GM19463 (cell line): Measurements from ENCODE around the gene KIF21B.

ENCODE experiments used
- ATAC-seq: cut with Tn5 transposase; IDR thresholded peaks from one replicate; pipeline ENCODE4 v1.9.1; 2021; ENCODE audit warnings: mild to moderate bottlenecking, moderate library complexity; ENCODE audit not compliant: unreplicated experiment

Gene KIF21B

DNA sequence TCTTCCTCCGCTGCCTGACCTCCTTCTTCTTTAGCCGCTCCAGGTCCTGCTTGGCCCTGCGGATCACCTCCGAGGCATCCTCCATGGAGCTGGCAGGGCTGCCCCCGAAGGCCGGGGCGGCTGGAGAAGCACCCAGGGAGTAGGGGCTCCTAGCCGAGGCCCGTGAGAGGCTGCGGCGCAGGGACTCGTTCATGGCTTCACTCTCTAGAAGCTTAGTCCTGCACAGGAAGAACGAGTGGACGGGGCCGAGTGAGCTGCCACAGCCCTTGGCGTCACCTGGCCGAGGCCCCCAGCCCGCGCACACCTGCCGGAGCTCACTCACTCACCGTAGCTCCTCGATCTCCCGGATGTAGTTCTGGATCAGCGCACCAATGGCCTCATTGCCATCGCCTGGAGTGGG is 23.1 kb downstream of the KIF21B start:
- ATAC-seq: no peak

DNA sequence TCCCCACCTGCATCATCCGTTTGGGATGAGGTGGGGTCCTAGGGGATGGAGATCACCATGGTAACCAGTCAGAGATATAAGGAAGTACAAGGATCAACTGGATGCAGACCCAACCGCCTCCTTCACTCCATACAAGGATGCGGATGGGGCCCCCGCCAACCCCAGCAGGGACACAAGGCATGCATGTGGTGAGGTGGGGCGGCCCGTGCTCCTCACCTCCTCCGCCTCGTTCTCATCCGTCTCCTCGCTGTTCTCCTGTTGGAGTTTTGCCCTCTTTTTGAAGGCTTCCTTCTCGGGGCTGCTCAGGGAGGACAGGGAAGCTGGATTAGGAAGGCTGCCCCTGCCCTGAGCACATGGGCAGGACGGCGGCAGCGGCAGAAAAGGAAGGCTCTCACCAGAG is 23.8 kb downstream of the KIF21B start:
- no peak for ATAC-seq

DNA sequence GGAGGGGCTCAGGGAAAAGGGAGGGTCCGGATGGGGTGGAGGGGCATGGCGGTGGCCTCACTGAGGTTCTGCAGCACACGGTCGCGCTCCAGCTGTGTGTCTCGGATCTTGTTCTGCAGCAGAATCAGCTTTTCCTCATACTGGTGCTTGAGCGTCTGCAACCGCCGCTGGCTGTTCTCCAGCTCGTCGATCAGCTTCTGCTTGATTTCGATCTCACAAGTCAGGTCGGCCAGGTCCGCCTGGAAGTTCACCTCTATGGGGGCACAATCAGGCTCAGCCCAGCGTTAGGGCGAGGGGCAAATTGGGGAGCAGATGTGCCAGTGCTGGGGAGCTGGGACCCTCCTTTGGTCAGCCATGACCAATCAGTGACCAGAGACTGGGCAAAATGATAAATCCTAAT is 25.2 kb downstream of the KIF21B start:
- ATAC-seq: no peak

DNA sequence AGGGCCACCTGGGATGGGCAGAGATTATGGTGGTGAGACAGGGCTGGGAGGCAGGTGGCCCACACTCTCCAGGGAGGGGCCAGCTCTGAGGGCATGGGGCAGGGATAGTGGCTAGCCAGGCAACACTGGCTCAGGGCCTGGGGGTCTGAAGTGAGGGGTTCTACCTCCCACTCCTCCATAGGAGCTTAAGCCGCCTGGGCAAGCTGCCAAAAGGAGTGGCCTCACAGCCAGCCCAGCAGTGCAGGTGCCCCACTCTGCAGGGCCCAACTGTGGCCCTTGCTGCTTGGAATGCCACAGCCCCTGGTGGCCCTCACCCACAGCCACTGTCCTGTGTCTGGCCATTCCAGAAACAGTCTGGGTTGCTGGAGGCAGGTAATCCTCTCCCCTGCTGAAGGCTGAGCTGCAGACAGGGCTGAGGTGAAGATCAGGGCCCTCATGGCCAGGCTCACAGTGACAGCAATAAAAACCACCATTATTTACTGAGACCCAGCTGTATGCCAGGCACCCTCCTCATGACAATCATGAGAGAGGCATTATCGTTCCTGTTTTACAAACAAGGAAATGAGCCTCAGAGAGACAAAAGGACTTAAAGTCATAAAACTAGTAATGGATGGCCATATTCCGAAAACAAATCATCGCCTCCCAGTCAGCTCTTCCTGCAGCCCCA is 31.0 kb downstream of the KIF21B start:
- no peak for ATAC-seq

DNA sequence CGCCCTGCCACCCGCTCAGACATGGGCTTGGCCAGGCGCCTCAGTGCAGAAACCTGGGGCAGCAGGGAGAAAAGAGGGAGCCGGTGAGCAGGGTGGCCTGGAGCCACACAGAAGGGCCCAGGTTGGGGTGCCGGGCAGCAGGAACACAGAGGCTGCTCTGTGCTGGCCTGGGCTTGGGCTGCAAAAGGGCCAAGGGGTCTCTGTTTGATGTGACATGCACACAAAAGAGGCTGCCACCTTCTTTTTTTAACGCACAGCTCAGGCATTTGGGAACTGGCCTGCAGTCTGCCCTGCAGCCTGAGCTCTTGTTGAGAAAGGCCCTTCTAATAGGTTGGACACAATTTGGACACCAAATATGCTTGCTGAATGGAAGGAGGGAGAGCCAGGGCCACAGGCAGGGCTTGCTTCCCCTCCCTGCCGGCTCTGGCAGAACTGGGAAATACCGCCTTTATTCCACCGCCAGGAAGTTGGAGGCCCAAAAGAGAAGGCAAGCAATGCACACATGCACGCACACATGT is 32.4 kb downstream of the KIF21B start:
- no peak for ATAC-seq

DNA sequence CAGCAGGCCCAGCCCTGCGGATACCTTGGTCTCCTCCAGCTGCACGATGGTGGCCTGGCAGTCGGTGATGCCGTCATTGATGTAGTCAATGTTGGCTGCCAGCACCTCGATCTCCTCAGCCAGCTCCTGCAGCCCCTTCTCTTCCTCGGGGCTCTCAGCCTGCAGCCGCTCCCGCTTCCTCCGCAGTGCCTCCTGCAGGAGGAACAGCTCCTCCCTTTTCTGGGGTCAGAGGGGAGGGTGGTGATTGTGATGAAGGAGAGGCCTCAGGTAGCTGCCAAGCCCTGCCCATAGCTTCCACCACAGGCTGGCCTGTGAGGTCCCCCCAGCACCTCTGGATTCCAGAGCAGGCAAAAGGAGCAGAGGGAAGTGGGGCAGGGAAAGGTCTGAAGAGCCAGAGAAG is 33.4 kb downstream of the KIF21B start:
- ATAC-seq: no peak

DNA sequence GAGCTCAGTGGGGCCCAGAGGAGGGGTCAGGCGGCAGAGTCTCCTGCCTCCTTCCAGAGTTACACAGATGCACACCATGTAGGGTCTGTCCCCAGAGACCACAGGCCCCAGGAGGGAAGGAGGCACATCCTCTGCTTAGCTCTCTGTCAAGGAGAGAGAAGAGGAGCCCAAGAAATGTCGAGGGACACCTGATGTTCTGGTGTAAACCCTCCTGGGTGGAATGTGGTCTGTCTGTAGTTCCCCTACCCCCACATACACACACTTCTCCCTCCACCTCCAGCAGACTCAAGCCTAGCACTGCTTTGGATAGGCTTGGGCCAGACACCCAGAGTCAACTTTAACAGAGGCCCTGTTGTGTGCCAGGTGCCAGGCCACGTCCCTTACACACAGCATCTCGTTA is 34.2 kb downstream of the KIF21B start:
- ATAC-seq: no peak

DNA sequence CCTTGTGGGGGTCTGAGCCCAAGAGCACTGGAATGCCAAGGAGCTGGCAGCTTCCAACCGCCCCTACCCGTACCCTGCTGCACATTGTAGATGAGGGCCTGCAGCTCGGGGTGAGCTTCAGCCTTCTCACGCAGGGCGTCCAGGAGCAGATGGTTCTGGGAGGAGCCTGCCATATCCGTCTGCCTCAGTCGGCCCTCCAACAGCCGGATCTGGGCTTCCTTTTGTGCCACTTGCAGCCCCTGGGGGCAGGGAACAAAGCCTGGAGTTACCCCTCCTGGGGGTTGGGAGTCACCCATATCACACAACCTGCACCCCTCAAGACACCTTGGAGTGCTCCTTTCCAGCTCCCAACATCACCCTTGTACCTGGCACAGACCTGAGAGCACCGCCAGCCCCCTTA is 34.8 kb downstream of the KIF21B start:
- ATAC-seq: no peak

DNA sequence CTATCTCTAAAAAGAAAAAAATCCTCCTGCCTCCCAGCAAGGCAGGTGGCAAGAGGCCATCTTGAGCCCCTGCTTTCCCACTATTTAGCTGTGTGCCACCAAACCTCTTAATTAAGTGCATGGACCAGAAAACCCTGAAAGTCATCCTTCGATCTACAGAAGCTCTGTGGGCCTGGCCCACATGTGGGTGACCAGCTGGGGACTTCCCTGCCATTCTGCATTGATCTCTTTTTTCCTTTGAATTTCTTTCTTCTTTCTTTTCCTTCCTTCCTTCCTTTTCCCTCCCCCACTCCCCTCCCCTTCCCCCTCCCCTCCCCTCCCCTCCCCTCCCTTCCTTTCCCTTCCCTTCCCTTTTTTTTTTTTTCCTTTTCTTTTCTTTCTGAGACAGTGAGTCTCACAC is 38.0 kb downstream of the KIF21B start:
- ATAC-seq: no peak

DNA sequence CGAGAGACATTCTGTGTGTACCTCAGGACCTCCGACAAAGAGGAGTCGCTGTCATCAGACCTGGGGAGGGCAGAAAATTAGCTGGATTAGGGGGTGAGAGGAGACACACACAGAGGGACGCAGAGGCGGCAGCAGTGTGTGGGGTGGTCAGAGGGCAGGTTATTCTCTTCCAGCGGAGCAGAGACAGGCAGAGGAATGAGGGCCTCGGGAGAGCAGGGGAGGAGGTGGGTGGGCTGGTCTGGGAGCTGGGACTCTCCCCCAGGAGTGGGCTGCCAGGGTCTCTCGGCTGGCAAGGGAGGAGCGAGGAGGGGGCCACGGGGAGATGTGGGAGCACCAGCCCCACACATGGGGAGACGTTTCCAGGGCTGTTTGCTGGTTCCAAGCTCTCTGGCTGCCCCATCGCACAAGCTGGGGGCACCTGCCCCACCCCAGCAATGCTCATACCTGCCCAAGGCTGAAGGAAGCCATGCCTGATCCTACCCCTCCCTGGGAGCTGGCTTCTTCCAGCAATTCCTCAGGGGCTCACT is 40.4 kb downstream of the KIF21B start:
- no peak for ATAC-seq

DNA sequence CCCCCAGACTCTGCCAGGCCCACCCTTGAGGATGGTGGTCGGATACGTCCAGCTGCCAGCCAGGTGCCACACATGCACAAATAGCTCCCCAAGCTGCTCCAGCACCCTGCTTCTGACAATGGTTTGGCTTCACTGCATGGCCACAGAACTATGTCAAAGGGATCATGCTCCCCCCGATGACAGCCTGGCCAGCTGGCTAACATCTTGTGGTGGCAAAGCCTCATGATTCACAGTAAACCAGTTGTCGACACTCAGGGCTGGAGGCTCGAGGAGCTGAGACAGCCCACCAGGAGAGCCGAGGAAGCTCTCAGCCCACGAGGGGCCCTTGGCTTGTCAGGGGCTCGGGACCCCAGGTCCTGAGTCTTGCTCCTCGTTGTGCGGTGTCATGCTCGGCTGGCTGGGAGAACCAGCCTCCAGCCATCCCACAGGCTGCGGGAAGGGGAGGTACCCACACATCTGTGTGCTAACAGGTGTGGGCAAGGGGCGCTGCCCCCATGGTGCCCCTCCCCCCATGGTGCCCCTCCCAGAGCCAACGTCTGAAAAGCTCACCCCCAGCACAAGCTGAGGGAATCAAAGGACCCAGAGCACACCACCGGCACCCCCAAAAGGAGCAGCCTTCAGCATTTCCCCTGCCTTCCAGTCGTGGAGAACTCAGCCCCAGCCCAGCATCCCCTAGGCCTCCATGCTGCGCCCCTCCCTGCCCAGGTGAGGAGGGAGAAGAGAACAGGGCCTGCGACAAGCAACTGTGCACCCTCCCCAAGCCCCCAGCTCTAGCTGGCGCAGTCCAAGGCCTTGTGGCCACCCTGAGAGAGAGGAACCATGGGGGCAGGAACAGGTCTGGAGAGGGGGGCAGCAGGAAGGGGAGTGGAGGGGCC is 41.2 kb downstream of the KIF21B start:
- ATAC-seq: no peak

DNA sequence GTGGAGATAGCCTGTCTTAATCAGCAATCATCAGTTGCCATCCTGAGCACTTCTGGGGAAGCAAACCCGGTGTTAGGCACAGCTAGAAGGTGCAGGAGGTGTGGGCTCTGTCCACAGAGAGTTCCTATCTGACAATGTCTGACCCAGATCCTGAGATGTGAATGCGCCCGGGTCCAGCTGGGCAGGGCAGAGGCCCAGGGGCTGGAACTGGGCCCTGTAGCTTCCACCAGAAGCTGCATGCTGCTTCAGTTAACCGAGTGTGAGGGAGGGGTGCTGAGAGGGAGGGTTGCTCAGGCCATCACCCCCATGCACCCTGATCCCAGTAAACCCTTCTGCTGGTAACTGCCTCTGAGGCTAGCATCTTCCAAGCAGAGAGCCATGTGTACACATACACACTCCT is 42.2 kb downstream of the KIF21B start:
- no peak for ATAC-seq

DNA sequence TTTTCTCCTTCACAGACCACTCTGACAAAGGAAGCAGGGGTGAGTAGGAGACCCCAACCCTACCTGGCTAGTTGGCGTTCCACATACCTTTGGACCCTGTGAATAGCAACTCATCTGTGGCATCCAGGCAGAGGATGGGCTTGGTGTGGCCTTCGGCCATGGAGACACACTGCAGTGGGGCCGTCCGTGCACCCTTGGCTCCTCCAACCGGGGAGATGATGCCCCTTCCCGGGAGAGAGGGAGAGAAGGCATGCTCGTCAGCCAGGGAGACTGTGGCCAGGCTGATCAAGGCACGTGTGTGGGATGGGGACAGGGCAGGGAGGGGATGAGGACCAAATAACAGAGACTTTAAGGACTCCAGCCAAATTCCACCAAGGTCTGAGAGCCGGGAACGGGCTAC is 42.6 kb downstream of the KIF21B start:
- no peak for ATAC-seq

DNA sequence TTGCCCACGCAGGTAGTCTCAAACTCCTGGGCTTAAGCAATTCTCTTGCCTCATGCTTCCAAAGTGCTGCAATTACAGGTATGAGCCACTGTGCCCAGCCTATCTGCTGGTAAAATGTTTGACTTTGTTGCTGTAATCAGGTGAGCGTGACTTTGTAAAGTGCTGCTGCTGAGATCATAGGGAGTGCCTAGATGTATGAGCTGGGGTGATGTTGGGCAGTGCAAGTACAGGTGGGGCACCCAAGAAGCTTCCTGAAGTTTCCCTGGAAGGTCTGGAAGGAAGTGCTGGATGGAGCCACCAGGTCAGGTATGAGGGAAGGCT is 43.1 kb downstream of the KIF21B start:
- ATAC-seq: no peak

DNA sequence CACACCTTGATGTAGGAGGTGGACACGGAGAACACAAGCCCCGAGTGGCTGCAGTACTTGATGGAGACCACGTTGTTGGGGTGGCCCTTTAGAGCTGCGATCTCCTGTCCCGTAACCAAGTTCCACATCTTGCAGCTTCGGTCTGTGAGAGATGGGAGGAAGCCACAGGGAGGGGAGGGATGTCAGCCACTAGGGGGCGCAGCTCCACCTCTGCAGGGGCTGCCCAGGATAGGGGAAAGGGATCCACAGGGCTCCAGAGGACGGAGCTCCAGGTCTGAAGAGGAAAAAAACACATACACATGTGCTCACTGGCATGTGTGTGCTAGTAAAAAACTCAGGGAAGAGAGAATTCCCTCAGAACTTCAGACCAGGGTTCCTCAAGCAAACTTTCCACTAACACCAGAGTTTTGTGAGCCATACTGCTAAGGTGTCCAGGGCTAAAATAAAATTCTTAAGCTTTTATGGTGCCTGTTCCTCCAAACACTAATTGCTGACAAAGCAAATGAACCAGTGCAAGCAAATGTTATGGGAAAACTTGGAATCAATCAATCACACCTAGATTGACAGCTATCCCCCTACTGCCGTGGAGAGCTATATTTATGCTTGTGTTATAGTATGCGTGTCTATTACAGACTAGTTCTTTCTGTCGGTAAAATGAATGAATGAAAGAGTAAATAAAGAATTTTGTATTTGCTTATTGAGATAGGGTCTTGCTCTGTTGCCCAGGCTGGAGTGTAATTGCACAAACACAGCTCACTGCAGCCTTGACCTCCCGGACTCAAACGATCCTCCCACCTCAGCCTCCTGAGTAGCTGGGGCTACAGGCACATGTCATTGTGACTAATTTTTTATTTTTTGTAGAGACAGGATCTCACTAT is 43.7 kb downstream of the KIF21B start:
- no peak for ATAC-seq

DNA sequence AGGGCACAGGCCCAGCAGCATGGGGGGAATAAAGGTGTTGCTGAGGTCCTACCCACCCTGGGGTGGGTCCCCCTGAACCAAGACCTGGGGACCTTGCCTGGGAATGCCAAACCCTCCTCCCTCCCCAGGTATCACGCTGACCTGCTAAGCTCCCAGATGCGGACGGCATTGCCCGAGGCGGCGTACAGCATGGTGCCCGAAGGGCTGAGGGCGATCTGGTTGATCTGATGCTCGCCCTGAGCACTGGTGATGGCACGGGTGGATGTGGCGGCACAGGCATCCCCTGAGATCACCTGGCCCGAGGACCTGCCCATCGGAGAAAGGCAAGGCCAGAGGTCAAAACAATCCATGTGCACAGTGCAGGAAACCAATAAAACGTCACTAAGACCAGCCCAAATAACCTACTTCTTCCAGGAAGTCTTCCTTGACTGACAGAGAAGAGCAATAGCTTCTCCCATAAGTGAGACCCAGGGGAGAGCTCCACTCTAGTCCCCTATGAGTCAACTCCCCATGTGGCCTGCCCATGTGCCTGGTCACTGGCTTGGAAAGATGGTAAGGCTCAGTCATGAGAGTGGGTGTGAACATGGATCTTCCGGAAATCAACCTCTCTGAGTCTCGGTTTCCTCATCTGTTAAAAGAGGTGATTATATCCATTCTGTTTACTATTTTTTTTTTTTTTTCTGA is 46.3 kb downstream of the KIF21B start:
- no peak for ATAC-seq

DNA sequence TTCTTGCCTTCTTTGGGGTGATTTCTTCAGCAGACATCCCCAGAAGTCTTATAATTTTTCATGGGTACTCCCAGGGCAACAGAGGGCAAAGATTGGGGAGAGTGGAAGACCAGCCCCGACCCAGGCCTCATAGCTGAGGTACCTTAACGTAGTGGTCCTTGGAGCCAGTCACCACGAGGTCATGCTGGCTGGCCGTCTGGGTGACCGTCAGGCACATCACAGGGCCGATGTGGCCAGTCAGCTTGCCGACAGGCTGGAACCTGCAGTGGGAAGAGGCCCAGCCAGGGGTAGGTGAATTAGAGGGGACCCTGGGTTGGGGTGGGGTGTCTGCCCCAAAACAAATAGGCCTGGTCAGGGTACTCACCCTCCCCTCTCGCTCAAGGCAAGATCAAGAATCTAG is 46.9 kb downstream of the KIF21B start:
- ATAC-seq: no peak

DNA sequence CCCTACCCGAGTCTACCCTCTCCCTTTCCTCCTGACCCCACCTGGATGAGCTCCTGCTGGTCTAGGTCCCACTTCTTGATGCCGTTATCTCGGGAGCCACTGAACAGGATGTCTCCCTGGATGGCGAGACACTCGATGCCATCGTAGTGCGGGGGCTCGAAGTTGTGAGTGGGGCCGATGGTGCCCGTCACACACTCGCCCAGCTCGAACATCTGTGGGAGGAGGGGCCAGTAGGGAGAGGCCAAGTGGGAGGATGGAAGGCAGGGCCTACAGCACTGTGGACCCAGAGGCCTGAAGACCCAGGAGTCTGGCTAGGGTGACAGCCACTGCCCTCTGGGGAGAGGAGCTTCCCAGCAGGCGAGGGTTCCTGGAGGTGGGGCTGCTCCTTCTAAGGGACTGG is 48.1 kb downstream of the KIF21B start:
- ATAC-seq: no peak

DNA sequence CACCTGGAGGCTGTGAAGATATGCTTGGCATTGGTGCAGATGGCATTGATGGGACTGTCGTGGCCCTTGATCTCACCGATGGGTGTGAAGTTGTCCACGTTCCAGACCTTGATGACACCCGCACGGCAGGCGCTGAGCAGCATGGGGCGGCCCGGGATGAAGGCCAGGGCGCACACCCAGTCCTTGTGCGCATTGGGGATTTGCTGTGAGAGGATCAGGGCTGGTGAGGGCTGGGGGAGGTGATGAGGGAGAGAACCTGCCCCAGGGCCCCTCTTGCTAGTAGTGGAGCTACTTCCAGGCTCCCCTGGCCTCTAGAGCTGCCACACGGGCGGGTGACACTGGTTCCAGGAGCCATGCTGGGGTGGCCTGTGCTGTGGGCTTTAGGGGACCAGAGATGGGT is 48.8 kb downstream of the KIF21B start:
- ATAC-seq: no peak

DNA sequence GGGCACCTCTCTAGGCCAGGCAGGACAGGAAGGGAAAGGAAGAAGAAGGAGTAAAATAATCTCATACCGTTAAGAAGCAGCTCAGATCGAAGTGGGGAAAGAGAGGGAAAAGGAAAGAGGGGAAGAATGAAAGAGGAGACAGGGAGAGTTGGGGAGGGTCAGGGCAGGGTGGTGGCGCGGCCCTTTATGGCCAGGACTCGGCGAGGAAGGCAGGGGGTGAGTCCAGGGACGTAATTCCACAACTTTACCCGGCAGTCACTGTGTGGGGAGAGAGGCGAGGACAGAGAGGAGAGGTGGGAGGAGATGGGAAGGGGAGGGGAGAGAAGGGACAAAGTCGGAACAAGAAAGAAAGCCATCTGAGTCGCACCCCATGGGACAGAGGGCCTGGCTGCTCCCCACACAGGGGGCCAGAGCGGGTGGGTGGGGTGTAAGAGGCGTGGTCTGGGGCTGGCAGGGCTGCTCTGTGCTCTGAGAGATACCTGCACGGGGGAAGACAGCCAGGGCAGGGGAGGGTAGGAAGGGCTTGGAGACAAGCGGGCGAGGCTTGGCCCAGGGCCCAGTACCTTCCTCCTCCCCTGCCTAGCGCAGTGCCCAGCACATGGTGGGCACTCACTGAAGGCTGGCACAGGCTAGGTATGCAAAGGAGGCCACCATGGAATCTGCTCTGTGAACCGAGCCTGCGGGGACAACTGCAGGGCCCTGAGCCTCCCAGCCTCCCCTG is 49.4 kb downstream of the KIF21B start:
- ATAC-seq: no peak
